GM12801 (cell line): ENCODE data around the gene ZBP1.

Experiments
- CTCF ChIP-seq: IDR thresholded peaks from one replicate; pipeline ENCODE4 v1.5.1; 2011; ENCODE audit warnings: control low read depth; ENCODE audit not compliant: insufficient read length; ENCODE audit errors: extremely low read depth

Gene ZBP1

GRCh38 chr20:57584768-57585461 lies 35.3 kb downstream of the ZBP1 start:
- no peak for TF ChIP-seq CTCF

- TF ChIP-seq CTCF, result no peak
Measured at GRCh38 chr20:57583289-57584257, 36.7 kb downstream of the ZBP1 start.

GRCh38 chr20:57582432-57583288 lies 37.6 kb downstream of the ZBP1 start:
- TF ChIP-seq CTCF, result no peak

- TF ChIP-seq CTCF, result no peak
Measured at GRCh38 chr20:57582029-57582378, 38.2 kb downstream of the ZBP1 start.

- TF ChIP-seq CTCF, result no peak
Measured at GRCh38 chr20:57581202-57582028, 38.8 kb downstream of the ZBP1 start.

- TF ChIP-seq CTCF, result no peak
Measured at GRCh38 chr20:57580478-57581201, 39.6 kb downstream of the ZBP1 start.
